Trophoblast cell (in vitro differentiated cells and primary cell): ENCODE measurements around the gene EPHA4.

Experiments used
- DNase-seq, 2 donors: peaks; one replicate each; pipeline ENCODE4 v3.0.0-alpha.2; 2016
- H2AFZ ChIP-seq: 2 replicates; pipeline ENCODE4 v1.6.1; 2013; ENCODE audit warnings: low read length, moderate library complexity, mild to moderate bottlenecking; ENCODE audit not compliant: insufficient read depth, poor library complexity
- H2AK5ac ChIP-seq: 2 replicates; pipeline ENCODE4 v1.6.1; 2013; ENCODE audit warnings: mild to moderate bottlenecking, low read length
- H2BK120ac ChIP-seq: 2 replicates; pipeline ENCODE4 v1.6.1; 2013; ENCODE audit warnings: low read length, mild to moderate bottlenecking, moderate library complexity; ENCODE audit not compliant: insufficient read depth, poor library complexity
- H2BK12ac ChIP-seq: 2 replicates; pipeline ENCODE4 v1.6.1; 2013; ENCODE audit warnings: mild to moderate bottlenecking, low read length, moderate library complexity
- H2BK5ac ChIP-seq: 2 replicates; pipeline ENCODE4 v1.6.1; 2013; ENCODE audit warnings: low read length, low read depth, moderate library complexity, mild to moderate bottlenecking; ENCODE audit not compliant: poor library complexity
- H3K14ac ChIP-seq: 2 replicates; pipeline ENCODE4 v1.6.1; 2013; ENCODE audit warnings: mild to moderate bottlenecking, low read length
- H3K18ac ChIP-seq: 2 replicates; pipeline ENCODE4 v1.6.1; 2013; ENCODE audit warnings: mild to moderate bottlenecking, low read length
- H3K23ac ChIP-seq: 2 replicates; pipeline ENCODE4 v1.6.1; 2013; ENCODE audit warnings: low read length
- H3K27ac ChIP-seq: 2 replicates; pipeline ENCODE4 v1.5.1; 2013; ENCODE audit warnings: low read depth, mild to moderate bottlenecking, inconsistent platforms, low read length, moderate library complexity
- H3K27me3 ChIP-seq: 2 replicates; pipeline ENCODE4 v1.6.1; 2013; ENCODE audit warnings: inconsistent platforms, mild to moderate bottlenecking, low read length, moderate library complexity; ENCODE audit not compliant: insufficient read depth
- H3K36me3 ChIP-seq, 2 experiments: 1 replicate in 1 of 2; 2 replicates in 1 of 2; pipeline ENCODE4 v1.6.1; 2013; ENCODE audit warnings: low read length in 2 of 2, mild to moderate bottlenecking in 2 of 2, moderate library complexity in 1 of 2; ENCODE audit not compliant: insufficient read depth in 2 of 2, control insufficient read depth in 1 of 2
- H3K4ac ChIP-seq: 2 replicates; pipeline ENCODE4 v1.6.1; 2013; ENCODE audit warnings: low read depth, mild to moderate bottlenecking, low read length, moderate library complexity
- H3K4me1 ChIP-seq, 2 experiments: 1 replicate in 1 of 2; 2 replicates in 1 of 2; pipeline ENCODE4 v1.6.1; 2013; ENCODE audit warnings: low read length in 2 of 2, mild to moderate bottlenecking in 2 of 2, moderate library complexity in 1 of 2; ENCODE audit not compliant: insufficient read depth in 2 of 2, control insufficient read depth in 1 of 2
- H3K4me2 ChIP-seq: 2 replicates; pipeline ENCODE4 v1.6.1; 2013; ENCODE audit warnings: inconsistent platforms, mild to moderate bottlenecking, low read length, moderate library complexity
- H3K4me3 ChIP-seq: 2 replicates; pipeline ENCODE4 v1.5.1; 2013; ENCODE audit warnings: mild to moderate bottlenecking, low read depth, low read length, inconsistent platforms
- H3K79me1 ChIP-seq: one replicate; pipeline ENCODE4 v1.6.1; 2013; ENCODE audit warnings: low read length
- H3K79me2 ChIP-seq: 2 replicates; pipeline ENCODE4 v1.6.1; 2013; ENCODE audit warnings: low read length, mild to moderate bottlenecking; ENCODE audit not compliant: control insufficient read depth, insufficient read depth, poor library complexity
- H3K9ac ChIP-seq: 2 replicates; pipeline ENCODE4 v1.6.1; 2013; ENCODE audit warnings: mild to moderate bottlenecking, low read length
- H3K9me3 ChIP-seq: 2 replicates; pipeline ENCODE4 v1.6.1; 2013; ENCODE audit warnings: low read depth, mild to moderate bottlenecking, control low read depth, inconsistent platforms, low read length; ENCODE audit not compliant: insufficient read depth
- H4K12ac ChIP-seq: 2 replicates; pipeline ENCODE4 v1.6.1; 2013; ENCODE audit warnings: low read depth, mild to moderate bottlenecking, low read length, moderate library complexity
- H4K8ac ChIP-seq: 2 replicates; pipeline ENCODE4 v1.6.1; 2013; ENCODE audit warnings: low read depth, mild to moderate bottlenecking, low read length, moderate library complexity
- H4K91ac ChIP-seq: one replicate; pipeline ENCODE4 v1.6.1; 2013; ENCODE audit warnings: low read depth, mild to moderate bottlenecking, low read length, moderate library complexity
- WGBS: extraction: QIAGEN DNeasy Blood & Tissue Kit; methylation state at CpG from one replicate; pipeline ENCODE4 v1.1.7; 2013; ENCODE audit warnings: missing lambda C conversion rate; ENCODE audit not compliant: insufficient read length, insufficient coverage; ENCODE audit errors: extremely low coverage; 5-methylcytosine and 5-hydroxymethylcytosine counted together

Gene EPHA4

GRCh38 chr2:221372907-221373306 is 199.2 kb downstream of the EPHA4 start:
- Histone ChIP-seq H3K4me1 (no peaks in the 10 kb centered on the region), H3K4ac (no peak overlapping the region), H3K27me3 (no peaks in the 10 kb centered on the region), H3K36me3 (no peaks in the 10 kb centered on the region), H3K27ac (no peak overlapping the region), H4K8ac (no peak overlapping the region), H2BK120ac (no peak overlapping the region), H3K79me1 (no peaks in the 10 kb centered on the region), H3K18ac (no peak overlapping the region), H2AK5ac (no peak overlapping the region), H3K14ac (no peak overlapping the region), H2BK5ac (no peak overlapping the region), H4K91ac (no peak overlapping the region), H3K79me2 (no peaks in the 10 kb centered on the region), H3K9me3 (no peaks in the 10 kb centered on the region), H3K9ac (no peak overlapping the region), H3K23ac (no peak overlapping the region), H4K12ac (no peak overlapping the region), H2AFZ (no peak overlapping the region), H3K4me3 (no peak overlapping the region), H3K4me2 (no peak overlapping the region), H2BK12ac (no peak overlapping the region)
- WGBS, result no CpG with 5 or more reads among the region's 7 CpGs
- DNase-seq, result no peak

- Histone ChIP-seq H3K14ac (no peak overlapping the region), H3K4me1 (no peaks in the 10 kb centered on the region), H4K12ac (no peak overlapping the region), H2BK12ac (no peak overlapping the region), H4K91ac (no peak overlapping the region), H2AK5ac (no peak overlapping the region), H3K9ac (no peak overlapping the region), H3K27me3 (no peaks in the 10 kb centered on the region), H3K23ac (no peak overlapping the region), H3K4me2 (no peak overlapping the region), H2BK120ac (no peak overlapping the region), H3K4me3 (no peak overlapping the region), H3K79me2 (no peaks in the 10 kb centered on the region), H3K9me3 (no peaks in the 10 kb centered on the region), H4K8ac (no peak overlapping the region), H3K79me1 (no peaks in the 10 kb centered on the region), H2BK5ac (no peak overlapping the region), H2AFZ (no peak overlapping the region), H3K18ac (no peak overlapping the region), H3K36me3 (no peaks in the 10 kb centered on the region), H3K4ac (no peak overlapping the region), H3K27ac (no peak overlapping the region)
- DNase-seq, result no peak
- no CpG with 5 or more reads among the region's 9 CpGs for WGBS
These were observed 199.8 kb downstream of the EPHA4 start for GRCh38 chr2:221372159-221372884.

- no peaks in the 10 kb centered on the region for H3K79me1 ChIP-seq
- no peaks in the 10 kb centered on the region for H3K27me3 ChIP-seq
- WGBS, result no CpG with 5 or more reads among the region's 6 CpGs
These were observed 200.8 kb downstream of the EPHA4 start for GRCh38 chr2:221371347-221371746.

GRCh38 chr2:221370857-221371211 is 201.3 kb downstream of the EPHA4 start:
- Histone ChIP-seq H4K91ac (no peak overlapping the region), H3K27ac (no peak overlapping the region), H3K4me3 (no peak overlapping the region), H2BK120ac (no peak overlapping the region), H2BK5ac (no peak overlapping the region), H3K4me2 (no peak overlapping the region), H2BK12ac (no peak overlapping the region), H3K14ac (no peak overlapping the region), H2AK5ac (no peak overlapping the region), H3K9ac (no peak overlapping the region), H3K27me3 (no peaks in the 10 kb centered on the region), H3K36me3 (no peaks in the 10 kb centered on the region), H3K23ac (no peak overlapping the region), H4K12ac (no peak overlapping the region), H3K79me1 (no peaks in the 10 kb centered on the region), H3K18ac (no peak overlapping the region), H3K4me1 (no peaks in the 10 kb centered on the region), H3K9me3 (no peaks in the 10 kb centered on the region), H2AFZ (no peak overlapping the region), H3K79me2 (no peaks in the 10 kb centered on the region), H4K8ac (no peak overlapping the region), H3K4ac (no peak overlapping the region)
- DNase-seq, result no peak
- WGBS, result no CpG with 5 or more reads among the region's 6 CpGs

More at GRCh38 chr2:221371347-221371746, 200.8 kb downstream of the EPHA4 start:
- no peaks in the 10 kb centered on the region for H3K79me2 ChIP-seq
- no peaks in the 10 kb centered on the region for H3K36me3 ChIP-seq
- no peak overlapping the region for H2AFZ ChIP-seq
- DNase-seq, result no peak
- H3K4me2 ChIP-seq, result no peak overlapping the region
- H3K4ac ChIP-seq, result no peak overlapping the region
- no peak overlapping the region for H3K9ac ChIP-seq
- no peak overlapping the region for H2BK12ac ChIP-seq
- no peak overlapping the region for H3K27ac ChIP-seq
- no peak overlapping the region for H3K4me3 ChIP-seq
- no peak overlapping the region for H2AK5ac ChIP-seq
- no peak overlapping the region for H3K18ac ChIP-seq
- no peak overlapping the region for H4K12ac ChIP-seq
- no peak overlapping the region for H2BK5ac ChIP-seq
- no peaks in the 10 kb centered on the region for H3K4me1 ChIP-seq
- H4K91ac ChIP-seq, result no peak overlapping the region
- H3K14ac ChIP-seq, result no peak overlapping the region
- no peak overlapping the region for H4K8ac ChIP-seq
- H3K9me3 ChIP-seq, result no peaks in the 10 kb centered on the region
- H3K23ac ChIP-seq, result no peak overlapping the region
- no peak overlapping the region for H2BK120ac ChIP-seq
